Left hindlimb (tissue), 1 donor: Measurements from ENCODE around the gene SP6.
A peak's percentile ranks its signal among the peaks of the same experiment; 100 is the strongest.

Experiments used
- DNase-seq: peaks from one replicate; pipeline ENCODE4 v3.0.0-alpha.2; 2018

The SP6 gene

GRCh38 chr17:47879028-47879585 is 28.1 kb upstream of the SP6 start:
- no peak for DNase-seq

- DNase-seq, result no peak
Observed at GRCh38 chr17:47878203-47879027, 27.5 kb upstream of the SP6 start.

GRCh38 chr17:47877368-47878034 is 26.5 kb upstream of the SP6 start:
- DNase-seq, result no peak

GRCh38 chr17:47875011-47875985 is 24.3 kb upstream of the SP6 start:
- no peak for DNase-seq

- no peak for DNase-seq
Observed at GRCh38 chr17:47873200-47874090, 22.5 kb upstream of the SP6 start.

- DNase-seq, result no peak
Observed at GRCh38 chr17:47872651-47873161, 21.7 kb upstream of the SP6 start.

GRCh38 chr17:47872019-47872650 is 21.2 kb upstream of the SP6 start:
- DNase-seq, result peak; percentile 70

GRCh38 chr17:47871048-47871447 is 20.1 kb upstream of the SP6 start:
- DNase-seq, result no peak

GRCh38 chr17:47870056-47870455 is 19.1 kb upstream of the SP6 start:
- DNase-seq, result no peak

- no peak for DNase-seq
Observed at GRCh38 chr17:47869114-47869513, 18.2 kb upstream of the SP6 start.

- no peak for DNase-seq
Observed at GRCh38 chr17:47867813-47868533, 17.0 kb upstream of the SP6 start.

- DNase-seq, result no peak
Observed at GRCh38 chr17:47866941-47867340, 16.0 kb upstream of the SP6 start.

- DNase-seq, result no peak
Observed at GRCh38 chr17:47864791-47865216, 13.8 kb upstream of the SP6 start.

- DNase-seq, result no peak
Observed at GRCh38 chr17:47862621-47863440, 11.9 kb upstream of the SP6 start.

- no peak for DNase-seq
Observed at GRCh38 chr17:47860386-47860785, 9.4 kb upstream of the SP6 start.

- no peak for DNase-seq
Observed at GRCh38 chr17:47857551-47858455, 6.8 kb upstream of the SP6 start.

GRCh38 chr17:47856830-47857229 is 5.9 kb upstream of the SP6 start:
- DNase-seq, result no peak

- peak; percentile 53 for DNase-seq
Observed at GRCh38 chr17:47855737-47856136, 4.8 kb upstream of the SP6 start.
